ENCODE measurements around the gene MKRN2. TPM values are rescaled to one million over a fixed set of nuclear protein-coding genes. Genes with fewer than 3 reads are reported as not detected.

MKRN2 gene
- total and polyA plus RNA-seq, 2 of the 8 experiments (the other 6 are each of a cell fraction or from before 2014, with no cell fraction given) = 15.3 to 17.6 TPM

DNA sequence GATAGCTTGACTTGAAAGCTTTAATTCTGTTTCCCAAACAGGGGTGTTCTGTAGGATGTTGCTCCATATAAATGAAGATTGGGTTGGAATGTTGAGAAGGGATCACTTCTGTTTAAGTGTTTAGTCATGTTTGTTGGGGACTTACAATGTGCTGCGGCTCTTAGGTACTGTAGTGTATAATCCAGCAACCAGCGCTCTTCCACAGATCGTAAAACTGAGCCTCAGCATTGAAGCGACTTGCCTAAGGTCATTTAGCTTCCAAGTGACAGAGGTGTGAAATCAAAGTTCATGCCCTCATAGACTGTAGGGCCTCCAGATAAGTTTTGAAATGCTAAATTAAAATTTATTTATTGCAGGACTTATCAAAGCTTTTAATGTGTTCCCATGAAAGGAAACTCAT, 1.8 kb downstream of the MKRN2 start:
- Histone ChIP-seq H3K9me3 (ENCODE audit: insufficient read depth in 2 of 2, low read depth in 1 of 2, low read length in 1 of 2) (no peaks in the 10 kb centered on the region), H4K91ac (replicated peaks; ENCODE audit: insufficient read length, low read length) (no peak overlapping the region), H3K4me2 (ENCODE audit: insufficient read depth in 1 of 2, low read depth in 2 of 2, low read length in 2 of 2) (peak overlapping the region; percentile 75 to 84; a peak in 3 of 4 replicates), H4K8ac (ENCODE audit: extremely low read depth, insufficient read depth, low read length) (no peak overlapping the region), H3K18ac (ENCODE audit: extremely low read depth, low read length) (no peak overlapping the region), H3K23ac (ENCODE audit: insufficient read length) (no peak overlapping the region), H4K5ac (ENCODE audit: insufficient read length, low read depth, low read length) (no peak overlapping the region), H3K79me1 (ENCODE audit: low read depth, low read length) (peaks cover 6% of the 10 kb centered on the region; the same call in 1 of the 2 replicates), H3K79me2 (ENCODE audit: control insufficient read depth in 1 of 2, insufficient read depth in 2 of 2, low read length in 2 of 2) (peaks cover 21 to 62% of the 10 kb centered on the region in 2 experiments), H2AFZ (ENCODE audit: low read length) (no peak overlapping the region), H3K56ac (replicated peaks; ENCODE audit: insufficient read length, low read depth, low read length) (no peak overlapping the region), H3K23me2 (ENCODE audit: low read depth, low read length) (peaks cover 7% of the 10 kb centered on the region), H3K36me3 (ENCODE audit: control insufficient read depth in 2 of 4, insufficient read depth in 4 of 4, low read length in 3 of 4) (no peaks in the 10 kb centered on the region), H2AK5ac (ENCODE audit: low read depth, low read length) (no peak overlapping the region), H2BK12ac (ENCODE audit: low read depth, low read length) (no peak overlapping the region), H2BK5ac (ENCODE audit: low read depth, low read length) (no peak overlapping the region), H3K27me3 (replicated peaks in 1 of 4; ENCODE audit: control insufficient read depth in 3 of 4, extremely low read depth in 1 of 4, insufficient read depth in 3 of 4, low read length in 3 of 4) (no peaks in the 10 kb centered on the region), H2BK120ac (replicated peaks; ENCODE audit: low read depth, low read length) (no peak overlapping the region), H3K4ac (replicated peaks; ENCODE audit: insufficient read length, low read depth, low read length) (no peak overlapping the region), H3K9ac (replicated peaks in 1 of 4; ENCODE audit: extremely low read depth in 1 of 4, low read depth in 3 of 4, low read length in 3 of 4) (peak overlapping the region in 1 of 4 experiments; percentile 57; a peak in 1 of 7 replicates), H3K4me1 (replicated peaks in 1 of 4; ENCODE audit: control insufficient read depth in 3 of 4, insufficient read depth in 4 of 4, low read length in 3 of 4) (peaks cover 0 to 9% (median 4%) of the 10 kb centered on the region in 4 experiments; a peak in 4 of 7 replicates), H3K14ac (ENCODE audit: insufficient read length) (no peak overlapping the region), H2BK20ac (ENCODE audit: low read length) (no peak overlapping the region), H3K4me3 (ENCODE audit: extremely low read depth in 1 of 4, insufficient read depth in 2 of 4, low read depth in 3 of 4, low read length in 4 of 4) (peak overlapping the region in 1 of 4 experiments; percentile 95; a peak in 2 of 8 replicates), H4K20me1 (replicated peaks in 1 of 2; ENCODE audit: control insufficient read depth in 1 of 2, insufficient read depth in 2 of 2, low read length in 2 of 2) (peaks cover 4 to 25% of the 10 kb centered on the region in 2 experiments), H3K27ac (ENCODE audit: low read depth, low read length) (no peak overlapping the region), H2BK15ac (ENCODE audit: low read length) (no peak overlapping the region)
- no peak for DNase-seq (ENCODE audit: low read depth in 1 of 2, low spot score in 2 of 2)
- 89% methylated on average over 4 of the region's 4 CpGs; no CpG with 5 or more reads in 1 of the 2 experiments for WGBS, 2 experiments (ENCODE audit: extremely low coverage in 1 of 2, insufficient coverage in 1 of 2, insufficient read length in 1 of 2, insufficient replicate concordance in 2 of 2, low coverage in 1 of 2, low lambda C conversion rate in 2 of 2, missing lambda C conversion rate in 1 of 2)
- POLR2A ChIA-PET (ENCODE audit: partially characterized antibody) = interaction anchor here (0.6 to 3.5 kb wide), 4 partner anchors 14 to 1807 kb away, joined by 3 to 21 read pairs (median 5); partner anchors contain the start of genes MKRN2OS and TSEN2
- CTCF ChIA-PET (ENCODE audit: partially characterized antibody) = interaction anchor here (0.9 to 3.4 kb wide), 6 partner anchors 17 to 125 kb away, joined by 3 to 12 read pairs (median 3); partner anchors contain the start of gene RAF1
- no peak for FAIRE-seq
- TF ChIP-seq CTCF (IDR thresholded peaks at IDR 0.05; ENCODE audit: control extremely low read depth in 1 of 3, insufficient read depth in 1 of 3, low read depth in 1 of 3, low read length in 3 of 3) = no peak
- no peak for TF ChIP-seq CEBPB (IDR thresholded peaks at IDR 0.05; ENCODE audit: low read depth, low read length)
- TF ChIP-seq SUZ12 (IDR thresholded peaks at IDR 0.05; ENCODE audit: low read length) = no peak
- no peak for TF ChIP-seq CBX8 (IDR thresholded peaks at IDR 0.05; ENCODE audit: borderline replicate concordance, low read depth, low read length)
- TF ChIP-seq POLR2AphosphoS5 (IDR thresholded peaks at IDR 0.05; ENCODE audit: low read depth, low read length) = no peak
- no peak for TF ChIP-seq EGR1 (IDR thresholded peaks at IDR 0.05; ENCODE audit: borderline replicate concordance, low read depth, low read length)
- TF ChIP-seq RXRA (IDR thresholded peaks at IDR 0.05; ENCODE audit: insufficient read depth, low read depth, low read length) = no peak
- TF ChIP-seq NRF1 (IDR thresholded peaks at IDR 0.05; ENCODE audit: low read depth, low read length) = no peak
- no peak for TF ChIP-seq SP4 (IDR thresholded peaks at IDR 0.05; ENCODE audit: low read length)
- TF ChIP-seq ATF3 (IDR thresholded peaks at IDR 0.05; ENCODE audit: insufficient read depth, low read depth, low read length) = no peak
- TF ChIP-seq CHD2 (IDR thresholded peaks at IDR 0.05; ENCODE audit: low read length) = no peak
